Thyroid gland (tissue), 4 donors: Measurements from ENCODE around the gene DRC3.

Source experiments
- CTCF ChIP-seq, 6 experiments: fragments of 200-600 bp in 3 of 6; fragments of 450-650 bp in 3 of 6; sonication (generic) in 3 of 6; IDR thresholded peaks; one replicate each; pipeline ENCODE4 v1.5.1; 2016 to 2019; ENCODE audit warnings: antibody characterized with exemption in 6 of 6, mild to moderate bottlenecking in 2 of 6, inconsistent platforms in 1 of 6, moderate library complexity in 1 of 6
- POLR2A ChIP-seq, 2 donors: fragments of 450-650 bp; IDR thresholded peaks; one replicate each; pipeline ENCODE4 v1.6.1; 2017; ENCODE audit warnings: antibody characterized with exemption in 2 of 2, mild to moderate bottlenecking in 2 of 2, moderate library complexity in 1 of 2

- TF ChIP-seq CTCF (IDR thresholded peaks at IDR 0.05) (no peak), POLR2A (IDR thresholded peaks at IDR 0.05) (no peak)
Observed at GRCh38 chr17:17963066-17963465, 9.6 kb upstream of the DRC3 start.
